Peyer's patch (tissue), 4 donors: Measurements from ENCODE around the gene MC4R.

Experiments
- POLR2A ChIP-seq, 2 donors: fragments of 450-650 bp; IDR thresholded peaks; one replicate each; pipeline ENCODE4 v1.5.1; 2017; ENCODE audit warnings: antibody characterized with exemption in 2 of 2, mild to moderate bottlenecking in 2 of 2, moderate library complexity in 2 of 2
- TF ChIP-seq, protein P1 (sequence below), 6 experiments: fragments of 450-650 bp in 4 of 6; fragments of 200-600 bp in 2 of 6; sonication (generic) in 1 of 6; IDR thresholded peaks; one replicate each; pipeline ENCODE4 v1.5.1; 2017 to 2019; ENCODE audit warnings: antibody characterized with exemption in 6 of 6, mild to moderate bottlenecking in 3 of 6, moderate library complexity in 1 of 6

GRCh38 chr18:60404486-60405085 lies 32.0 kb upstream of the MC4R start:
- TF ChIP-seq, protein P1, sequence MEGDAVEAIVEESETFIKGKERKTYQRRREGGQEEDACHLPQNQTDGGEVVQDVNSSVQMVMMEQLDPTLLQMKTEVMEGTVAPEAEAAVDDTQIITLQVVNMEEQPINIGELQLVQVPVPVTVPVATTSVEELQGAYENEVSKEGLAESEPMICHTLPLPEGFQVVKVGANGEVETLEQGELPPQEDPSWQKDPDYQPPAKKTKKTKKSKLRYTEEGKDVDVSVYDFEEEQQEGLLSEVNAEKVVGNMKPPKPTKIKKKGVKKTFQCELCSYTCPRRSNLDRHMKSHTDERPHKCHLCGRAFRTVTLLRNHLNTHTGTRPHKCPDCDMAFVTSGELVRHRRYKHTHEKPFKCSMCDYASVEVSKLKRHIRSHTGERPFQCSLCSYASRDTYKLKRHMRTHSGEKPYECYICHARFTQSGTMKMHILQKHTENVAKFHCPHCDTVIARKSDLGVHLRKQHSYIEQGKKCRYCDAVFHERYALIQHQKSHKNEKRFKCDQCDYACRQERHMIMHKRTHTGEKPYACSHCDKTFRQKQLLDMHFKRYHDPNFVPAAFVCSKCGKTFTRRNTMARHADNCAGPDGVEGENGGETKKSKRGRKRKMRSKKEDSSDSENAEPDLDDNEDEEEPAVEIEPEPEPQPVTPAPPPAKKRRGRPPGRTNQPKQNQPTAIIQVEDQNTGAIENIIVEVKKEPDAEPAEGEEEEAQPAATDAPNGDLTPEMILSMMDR (IDR thresholded peaks at IDR 0.05): no peak
- TF ChIP-seq POLR2A (IDR thresholded peaks at IDR 0.05): no peak
